Upper lobe of left lung (tissue), 4 donors: ENCODE results near the gene MAP4K2.

Experiments used
- CTCF ChIP-seq, 6 experiments: fragments of 450-650 bp in 4 of 6; fragments of 200-600 bp in 2 of 6; sonication (generic) in 2 of 6; IDR thresholded peaks; one replicate each; pipeline ENCODE4 v1.5.1; 2016 to 2019; ENCODE audit warnings: antibody characterized with exemption in 6 of 6
- POLR2A ChIP-seq, 4 donors: fragments of 450-650 bp; IDR thresholded peaks; one replicate each; pipeline ENCODE4 v1.5.1; 2016 to 2017; ENCODE audit warnings: antibody characterized with exemption in 4 of 4, mild to moderate bottlenecking in 2 of 4
- POLR2AphosphoS5 ChIP-seq, 2 donors: sonication (generic); formaldehyde crosslinking; IDR thresholded peaks; one replicate each; pipeline ENCODE4 v1.5.1; 2017; ENCODE audit warnings: antibody characterized with exemption in 2 of 2

GRCh38 chr11:64753380-64754123 lies 49.5 kb downstream of the MAP4K2 start:
- no peak for TF ChIP-seq POLR2A (IDR thresholded peaks at IDR 0.05)
- no peak for TF ChIP-seq CTCF (IDR thresholded peaks at IDR 0.05)
- no peak for TF ChIP-seq POLR2AphosphoS5 (IDR thresholded peaks at IDR 0.05)
